ENCODE measurements around the gene SSBP3. TPM values are rescaled to one million over a fixed set of nuclear protein-coding genes. Genes with fewer than 3 reads are reported as not detected.

Gene SSBP3
- total and polyA plus RNA-seq, 2 experiments from 2014 or later = 47.4 to 68.6 TPM

DNA sequence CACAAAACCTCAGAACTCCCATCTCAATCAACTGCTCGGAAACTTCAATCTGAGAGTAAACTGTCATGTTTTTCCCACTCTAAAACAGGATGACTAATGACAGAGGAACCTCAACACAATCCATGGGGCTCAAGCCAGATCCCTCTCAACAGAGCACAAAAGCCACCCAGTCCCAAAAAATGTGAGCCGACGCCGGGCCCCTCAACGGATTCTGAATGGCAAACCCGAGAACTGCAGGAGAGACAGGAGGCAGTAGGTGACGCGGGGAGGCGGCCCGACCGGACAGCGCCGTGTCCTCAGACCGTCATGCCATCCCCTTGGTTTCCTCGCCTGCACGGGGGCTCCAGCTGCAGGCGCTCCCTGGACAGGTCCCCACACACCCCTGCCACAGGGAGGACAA, 53.4 kb downstream of the SSBP3 start:
- DNase-seq (ENCODE audit: low spot score) = no peak
- Mint-ChIP-seq H3K36me3 (ENCODE audit: low read depth) (peaks cover 11% of the 10 kb centered on the region; the same call in 2 of the 3 replicates), H3K4me3 (no peak overlapping the region; the same call in 2 of the 3 replicates), H3K27me3 (ENCODE audit: insufficient read depth, low read depth, poor library complexity) (peaks cover 26% of the 10 kb centered on the region), H3K27ac (peak overlapping the region; percentile 30; the same call in 1 of the 2 replicates), H3K9me3 (no peaks in the 10 kb centered on the region), H3K4me1 (peaks cover 98% of the 10 kb centered on the region)
- TF ChIP-seq ETS1 (IDR thresholded peaks at IDR 0.05) = no peak
- TF ChIP-seq, protein P1, sequence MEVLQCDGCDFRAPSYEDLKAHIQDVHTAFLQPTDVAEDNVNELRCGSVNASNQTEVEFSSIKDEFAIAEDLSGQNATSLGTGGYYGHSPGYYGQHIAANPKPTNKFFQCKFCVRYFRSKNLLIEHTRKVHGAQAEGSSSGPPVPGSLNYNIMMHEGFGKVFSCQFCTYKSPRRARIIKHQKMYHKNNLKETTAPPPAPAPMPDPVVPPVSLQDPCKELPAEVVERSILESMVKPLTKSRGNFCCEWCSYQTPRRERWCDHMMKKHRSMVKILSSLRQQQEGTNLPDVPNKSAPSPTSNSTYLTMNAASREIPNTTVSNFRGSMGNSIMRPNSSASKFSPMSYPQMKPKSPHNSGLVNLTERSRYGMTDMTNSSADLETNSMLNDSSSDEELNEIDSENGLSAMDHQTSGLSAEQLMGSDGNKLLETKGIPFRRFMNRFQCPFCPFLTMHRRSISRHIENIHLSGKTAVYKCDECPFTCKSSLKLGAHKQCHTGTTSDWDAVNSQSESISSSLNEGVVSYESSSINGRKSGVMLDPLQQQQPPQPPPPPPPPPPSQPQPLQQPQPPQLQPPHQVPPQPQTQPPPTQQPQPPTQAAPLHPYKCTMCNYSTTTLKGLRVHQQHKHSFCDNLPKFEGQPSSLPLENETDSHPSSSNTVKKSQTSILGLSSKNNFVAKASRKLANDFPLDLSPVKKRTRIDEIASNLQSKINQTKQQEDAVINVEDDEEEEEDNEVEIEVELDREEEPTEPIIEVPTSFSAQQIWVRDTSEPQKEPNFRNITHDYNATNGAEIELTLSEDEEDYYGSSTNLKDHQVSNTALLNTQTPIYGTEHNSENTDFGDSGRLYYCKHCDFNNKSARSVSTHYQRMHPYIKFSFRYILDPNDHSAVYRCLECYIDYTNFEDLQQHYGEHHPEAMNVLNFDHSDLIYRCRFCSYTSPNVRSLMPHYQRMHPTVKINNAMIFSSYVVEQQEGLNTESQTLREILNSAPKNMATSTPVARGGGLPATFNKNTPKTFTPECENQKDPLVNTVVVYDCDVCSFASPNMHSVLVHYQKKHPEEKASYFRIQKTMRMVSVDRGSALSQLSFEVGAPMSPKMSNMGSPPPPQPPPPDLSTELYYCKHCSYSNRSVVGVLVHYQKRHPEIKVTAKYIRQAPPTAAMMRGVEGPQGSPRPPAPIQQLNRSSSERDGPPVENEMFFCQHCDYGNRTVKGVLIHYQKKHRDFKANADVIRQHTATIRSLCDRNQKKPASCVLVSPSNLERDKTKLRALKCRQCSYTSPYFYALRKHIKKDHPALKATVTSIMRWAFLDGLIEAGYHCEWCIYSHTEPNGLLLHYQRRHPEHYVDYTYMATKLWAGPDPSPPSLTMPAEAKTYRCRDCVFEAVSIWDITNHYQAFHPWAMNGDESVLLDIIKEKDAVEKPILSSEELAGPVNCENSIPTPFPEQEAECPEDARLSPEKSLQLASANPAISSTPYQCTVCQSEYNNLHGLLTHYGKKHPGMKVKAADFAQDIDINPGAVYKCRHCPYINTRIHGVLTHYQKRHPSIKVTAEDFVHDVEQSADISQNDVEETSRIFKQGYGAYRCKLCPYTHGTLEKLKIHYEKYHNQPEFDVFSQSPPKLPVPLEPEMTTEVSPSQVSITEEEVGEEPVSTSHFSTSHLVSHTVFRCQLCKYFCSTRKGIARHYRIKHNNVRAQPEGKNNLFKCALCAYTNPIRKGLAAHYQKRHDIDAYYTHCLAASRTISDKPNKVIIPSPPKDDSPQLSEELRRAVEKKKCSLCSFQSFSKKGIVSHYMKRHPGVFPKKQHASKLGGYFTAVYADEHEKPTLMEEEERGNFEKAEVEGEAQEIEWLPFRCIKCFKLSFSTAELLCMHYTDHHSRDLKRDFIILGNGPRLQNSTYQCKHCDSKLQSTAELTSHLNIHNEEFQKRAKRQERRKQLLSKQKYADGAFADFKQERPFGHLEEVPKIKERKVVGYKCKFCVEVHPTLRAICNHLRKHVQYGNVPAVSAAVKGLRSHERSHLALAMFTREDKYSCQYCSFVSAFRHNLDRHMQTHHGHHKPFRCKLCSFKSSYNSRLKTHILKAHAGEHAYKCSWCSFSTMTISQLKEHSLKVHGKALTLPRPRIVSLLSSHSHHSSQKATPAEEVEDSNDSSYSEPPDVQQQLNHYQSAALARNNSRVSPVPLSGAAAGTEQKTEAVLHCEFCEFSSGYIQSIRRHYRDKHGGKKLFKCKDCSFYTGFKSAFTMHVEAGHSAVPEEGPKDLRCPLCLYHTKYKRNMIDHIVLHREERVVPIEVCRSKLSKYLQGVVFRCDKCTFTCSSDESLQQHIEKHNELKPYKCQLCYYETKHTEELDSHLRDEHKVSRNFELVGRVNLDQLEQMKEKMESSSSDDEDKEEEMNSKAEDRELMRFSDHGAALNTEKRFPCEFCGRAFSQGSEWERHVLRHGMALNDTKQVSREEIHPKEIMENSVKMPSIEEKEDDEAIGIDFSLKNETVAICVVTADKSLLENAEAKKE (CRISPR knock-in tag; IDR thresholded peaks at IDR 0.05) = no peak
- no peak for TF ChIP-seq POLR2AphosphoS5 (IDR thresholded peaks at IDR 0.05; ENCODE audit: low read depth)
- TF ChIP-seq CREB1 (CRISPR knock-in tag; IDR thresholded peaks at IDR 0.05; ENCODE audit: low read depth) = no peak
- TF ChIP-seq STAT1 (IDR thresholded peaks at IDR 0.05; ENCODE audit: unreplicated experiment) = no peak
- TF ChIP-seq, protein P2, sequence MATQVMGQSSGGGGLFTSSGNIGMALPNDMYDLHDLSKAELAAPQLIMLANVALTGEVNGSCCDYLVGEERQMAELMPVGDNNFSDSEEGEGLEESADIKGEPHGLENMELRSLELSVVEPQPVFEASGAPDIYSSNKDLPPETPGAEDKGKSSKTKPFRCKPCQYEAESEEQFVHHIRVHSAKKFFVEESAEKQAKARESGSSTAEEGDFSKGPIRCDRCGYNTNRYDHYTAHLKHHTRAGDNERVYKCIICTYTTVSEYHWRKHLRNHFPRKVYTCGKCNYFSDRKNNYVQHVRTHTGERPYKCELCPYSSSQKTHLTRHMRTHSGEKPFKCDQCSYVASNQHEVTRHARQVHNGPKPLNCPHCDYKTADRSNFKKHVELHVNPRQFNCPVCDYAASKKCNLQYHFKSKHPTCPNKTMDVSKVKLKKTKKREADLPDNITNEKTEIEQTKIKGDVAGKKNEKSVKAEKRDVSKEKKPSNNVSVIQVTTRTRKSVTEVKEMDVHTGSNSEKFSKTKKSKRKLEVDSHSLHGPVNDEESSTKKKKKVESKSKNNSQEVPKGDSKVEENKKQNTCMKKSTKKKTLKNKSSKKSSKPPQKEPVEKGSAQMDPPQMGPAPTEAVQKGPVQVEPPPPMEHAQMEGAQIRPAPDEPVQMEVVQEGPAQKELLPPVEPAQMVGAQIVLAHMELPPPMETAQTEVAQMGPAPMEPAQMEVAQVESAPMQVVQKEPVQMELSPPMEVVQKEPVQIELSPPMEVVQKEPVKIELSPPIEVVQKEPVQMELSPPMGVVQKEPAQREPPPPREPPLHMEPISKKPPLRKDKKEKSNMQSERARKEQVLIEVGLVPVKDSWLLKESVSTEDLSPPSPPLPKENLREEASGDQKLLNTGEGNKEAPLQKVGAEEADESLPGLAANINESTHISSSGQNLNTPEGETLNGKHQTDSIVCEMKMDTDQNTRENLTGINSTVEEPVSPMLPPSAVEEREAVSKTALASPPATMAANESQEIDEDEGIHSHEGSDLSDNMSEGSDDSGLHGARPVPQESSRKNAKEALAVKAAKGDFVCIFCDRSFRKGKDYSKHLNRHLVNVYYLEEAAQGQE (IDR thresholded peaks at IDR 0.05; ENCODE audit: unreplicated experiment) = no peak
- TF ChIP-seq ZNF114 (CRISPR knock-in tag; IDR thresholded peaks at IDR 0.05) = no peak
- no peak for TF ChIP-seq CTCF (conservative IDR thresholded peaks at IDR 0.05; ENCODE audit: low read depth in 2 of 2)
- no peak for TF ChIP-seq ZNF331 (CRISPR knock-in tag; IDR thresholded peaks at IDR 0.05; ENCODE audit: low read depth)
- no peak for TF ChIP-seq EZH2phosphoT487 (IDR thresholded peaks at IDR 0.05; ENCODE audit: unreplicated experiment)
- TF ChIP-seq EZH2 (IDR thresholded peaks at IDR 0.05; ENCODE audit: low read depth, unreplicated experiment) = no peak
- no peak for TF ChIP-seq NANOG (IDR thresholded peaks at IDR 0.05; ENCODE audit: borderline replicate concordance)
- no peak for TF ChIP-seq JUNB (IDR thresholded peaks at IDR 0.05; ENCODE audit: unreplicated experiment)
- peaks cover 11% of the 10 kb centered on the region for H3F3A ChIP-seq (replicated peaks; ENCODE audit: low read depth)
- H4K20me1 ChIP-seq (replicated peaks; ENCODE audit: insufficient read depth) = peaks cover 50% of the 10 kb centered on the region
- no peak overlapping the region for H2AFZ ChIP-seq
- no peak for ATAC-seq
- no peaks in the 10 kb centered on the region for H3K27me3 ChIP-seq (ENCODE audit: insufficient read depth)
- peak overlapping the region; percentile 57; the same call in 1 of the 2 replicates for H3K4me2 ChIP-seq
- H3K9me2 ChIP-seq (ENCODE audit: insufficient read depth) = 0 out of 2 replicates have a peak, but pooled peaks cover 3% of the 10 kb centered on the region
- no peak overlapping the region for H3K27ac ChIP-seq (ENCODE audit: low read depth)
- peaks cover 98% of the 10 kb centered on the region for H3K79me2 ChIP-seq (replicated peaks; ENCODE audit: insufficient read depth)
- H3K4me1 ChIP-seq (ENCODE audit: insufficient read depth) = peaks cover 80% of the 10 kb centered on the region
- no peak overlapping the region for H3K4me3 ChIP-seq
- no peaks in the 10 kb centered on the region for H3K36me3 ChIP-seq (ENCODE audit: insufficient read depth)
